Neutrophil (primary cell): ENCODE data around the gene CASKIN2.

ENCODE experiments used
- H3K27ac ChIP-seq: fragments of 200-600 bp; sonication (generic); 2 replicates; pipeline ENCODE4 v1.5.1; 2016; ENCODE audit warnings: mild to moderate bottlenecking, moderate library complexity
- H3K27me3 ChIP-seq: fragments of 200-600 bp; sonication (generic); 2 replicates; pipeline ENCODE4 v1.6.0; 2016; ENCODE audit warnings: mild to moderate bottlenecking
- H3K36me3 ChIP-seq: fragments of 200-600 bp; sonication (generic); 2 replicates; pipeline ENCODE4 v1.5.1; 2017
- H3K4me1 ChIP-seq, 2 experiments: fragments of 200-600 bp in 1 of 2; sonication (generic) in 1 of 2; 1 replicate in 1 of 2; 2 replicates in 1 of 2; pipeline versions ENCODE4 v1.5.1 to v1.6.1; 2013 to 2016; ENCODE audit warnings: low read depth in 1 of 2, low read length in 1 of 2, mild to moderate bottlenecking in 1 of 2, moderate library complexity in 1 of 2; ENCODE audit not compliant: control insufficient read depth in 1 of 2, insufficient read depth in 1 of 2
- H3K4me3 ChIP-seq, 2 experiments: fragments of 200-600 bp in 1 of 2; sonication (generic) in 1 of 2; 1 replicate in 1 of 2; 2 replicates in 1 of 2; pipeline ENCODE4 v1.5.1; 2013 to 2016; ENCODE audit warnings: low read depth in 1 of 2, low read length in 1 of 2, mild to moderate bottlenecking in 1 of 2, moderate library complexity in 1 of 2
- H3K9me3 ChIP-seq: fragments of 200-600 bp; sonication (generic); 2 replicates; pipeline ENCODE4 v1.5.1; 2016
- TF ChIP-seq, protein P1 (sequence below): fragments of 200-600 bp; sonication (generic); IDR thresholded peaks from 2 replicates; pipeline ENCODE4 v1.5.1; 2016; ENCODE audit warnings: antibody characterized with exemption

Gene CASKIN2

DNA sequence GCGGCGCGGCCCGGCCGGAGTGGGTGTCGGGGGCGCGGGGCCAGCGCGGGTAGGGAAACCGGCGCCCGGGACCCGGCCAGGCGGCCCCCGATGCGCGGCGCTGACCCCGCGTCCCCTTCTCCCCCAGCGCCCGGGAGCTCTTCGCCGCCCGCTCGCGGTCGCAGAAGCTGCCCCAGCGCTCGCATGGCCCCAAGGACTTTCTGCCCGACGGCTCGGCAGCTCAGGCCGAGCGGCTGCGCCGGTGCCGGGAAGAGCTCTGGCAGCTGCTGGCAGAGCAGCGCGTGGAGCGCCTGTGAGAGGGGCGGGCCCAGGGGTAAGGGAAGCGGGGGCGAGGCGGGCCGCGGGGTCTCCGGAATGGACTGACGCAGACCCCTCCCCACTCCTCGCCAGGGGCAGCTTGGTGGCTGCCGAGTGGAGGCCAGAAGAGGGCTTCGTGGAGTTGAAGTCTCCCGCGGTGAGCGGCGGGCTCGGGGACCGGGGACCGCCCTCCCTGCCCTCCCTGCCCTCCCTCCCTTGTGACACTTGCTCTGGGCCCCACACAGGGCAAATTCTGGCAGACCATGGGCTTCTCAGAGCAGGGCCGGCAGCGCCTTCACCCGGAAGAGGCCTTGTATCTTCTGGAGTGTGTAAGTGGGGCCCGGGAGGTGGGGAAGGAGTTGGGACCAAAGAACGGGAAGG is 1.4 kb upstream of the CASKIN2 start:
- peak overlapping the region; percentile 78 to 88 for H3K4me3 ChIP-seq
- H3K27ac ChIP-seq, result peak overlapping the region; percentile 5
- H3K9me3 ChIP-seq, result no peaks in the 10 kb centered on the region
- TF ChIP-seq, protein P1, sequence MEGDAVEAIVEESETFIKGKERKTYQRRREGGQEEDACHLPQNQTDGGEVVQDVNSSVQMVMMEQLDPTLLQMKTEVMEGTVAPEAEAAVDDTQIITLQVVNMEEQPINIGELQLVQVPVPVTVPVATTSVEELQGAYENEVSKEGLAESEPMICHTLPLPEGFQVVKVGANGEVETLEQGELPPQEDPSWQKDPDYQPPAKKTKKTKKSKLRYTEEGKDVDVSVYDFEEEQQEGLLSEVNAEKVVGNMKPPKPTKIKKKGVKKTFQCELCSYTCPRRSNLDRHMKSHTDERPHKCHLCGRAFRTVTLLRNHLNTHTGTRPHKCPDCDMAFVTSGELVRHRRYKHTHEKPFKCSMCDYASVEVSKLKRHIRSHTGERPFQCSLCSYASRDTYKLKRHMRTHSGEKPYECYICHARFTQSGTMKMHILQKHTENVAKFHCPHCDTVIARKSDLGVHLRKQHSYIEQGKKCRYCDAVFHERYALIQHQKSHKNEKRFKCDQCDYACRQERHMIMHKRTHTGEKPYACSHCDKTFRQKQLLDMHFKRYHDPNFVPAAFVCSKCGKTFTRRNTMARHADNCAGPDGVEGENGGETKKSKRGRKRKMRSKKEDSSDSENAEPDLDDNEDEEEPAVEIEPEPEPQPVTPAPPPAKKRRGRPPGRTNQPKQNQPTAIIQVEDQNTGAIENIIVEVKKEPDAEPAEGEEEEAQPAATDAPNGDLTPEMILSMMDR, result no peak
- H3K4me1 ChIP-seq, result peaks cover 20 to 27% of the 10 kb centered on the region in 2 experiments
- no peaks in the 10 kb centered on the region for H3K36me3 ChIP-seq
- H3K27me3 ChIP-seq, result peaks cover 63% of the 10 kb centered on the region

DNA sequence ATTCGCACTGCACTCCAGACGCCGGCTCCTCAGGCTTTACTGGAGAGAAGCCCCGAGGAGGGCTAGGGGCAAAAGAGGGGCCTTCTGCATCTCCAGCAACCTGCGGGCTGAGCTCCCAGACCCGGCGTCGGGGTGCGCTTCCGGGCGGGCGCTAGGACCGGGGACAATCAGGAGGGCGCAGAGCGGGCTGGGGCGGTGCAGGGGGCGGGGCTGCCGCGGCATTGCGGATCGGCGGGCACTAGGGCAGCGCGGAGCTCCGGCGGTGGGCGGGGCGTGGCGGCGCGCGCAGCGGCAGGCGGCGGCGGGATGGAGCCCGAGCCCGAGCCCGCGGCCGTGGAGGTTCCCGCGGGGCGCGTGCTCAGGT is 900 bp upstream of the CASKIN2 start, which contains the start of gene TSEN54:
TSEN54 (plus strand) TSS at position 274 of the 364 bp plus-strand sequence; CDS start at position 307, 33 bp downstream.
- Histone ChIP-seq H3K36me3 (no peaks in the 10 kb centered on the region), H3K27me3 (peaks cover 65% of the 10 kb centered on the region), H3K9me3 (no peaks in the 10 kb centered on the region), H3K4me1 (peaks cover 20 to 27% of the 10 kb centered on the region in 2 experiments), H3K4me3 (peak within 1 kb of the TSS; percentile 78 to 88), H3K27ac (peak within 1 kb of the TSS; percentile 32)
- TF ChIP-seq, protein P1, result no peak

DNA sequence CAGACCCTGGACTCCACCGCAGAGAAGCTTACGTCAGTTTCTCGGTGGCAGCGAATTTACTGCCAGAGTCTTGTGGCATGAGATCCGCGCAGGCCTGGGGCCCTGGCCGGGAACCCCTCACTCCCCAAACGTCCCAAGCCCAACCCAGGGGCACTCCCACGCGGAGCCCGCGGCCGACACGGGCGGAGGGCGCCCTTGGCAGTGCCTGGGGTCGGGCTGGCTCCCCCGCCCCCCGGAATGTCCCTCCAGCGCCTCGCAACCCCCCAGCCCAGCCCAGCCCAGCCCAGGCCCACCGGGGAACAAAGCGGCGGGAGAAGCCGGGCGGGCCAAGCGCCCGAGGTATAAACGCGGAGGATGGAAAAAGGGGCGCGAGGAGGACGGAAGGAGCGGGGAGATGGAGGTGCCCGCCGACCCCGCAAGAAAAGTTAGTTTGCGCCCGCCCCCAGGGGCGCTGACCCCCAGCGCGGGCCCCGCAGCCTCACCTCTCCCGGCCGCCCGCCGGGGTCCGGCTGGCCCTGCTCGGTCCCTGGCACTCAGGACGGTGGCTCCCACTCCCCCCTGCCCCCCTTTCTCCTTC is 330 bp downstream of the CASKIN2 start:
- Histone ChIP-seq H3K4me1 (peaks cover 20 to 27% of the 10 kb centered on the region in 2 experiments), H3K4me3 (peak overlapping the region in 1 of 2 experiments; percentile 76), H3K27ac (no peak overlapping the region), H3K36me3 (no peaks in the 10 kb centered on the region), H3K9me3 (no peaks in the 10 kb centered on the region), H3K27me3 (peaks cover 65% of the 10 kb centered on the region)
- TF ChIP-seq, protein P1, result no peak

DNA sequence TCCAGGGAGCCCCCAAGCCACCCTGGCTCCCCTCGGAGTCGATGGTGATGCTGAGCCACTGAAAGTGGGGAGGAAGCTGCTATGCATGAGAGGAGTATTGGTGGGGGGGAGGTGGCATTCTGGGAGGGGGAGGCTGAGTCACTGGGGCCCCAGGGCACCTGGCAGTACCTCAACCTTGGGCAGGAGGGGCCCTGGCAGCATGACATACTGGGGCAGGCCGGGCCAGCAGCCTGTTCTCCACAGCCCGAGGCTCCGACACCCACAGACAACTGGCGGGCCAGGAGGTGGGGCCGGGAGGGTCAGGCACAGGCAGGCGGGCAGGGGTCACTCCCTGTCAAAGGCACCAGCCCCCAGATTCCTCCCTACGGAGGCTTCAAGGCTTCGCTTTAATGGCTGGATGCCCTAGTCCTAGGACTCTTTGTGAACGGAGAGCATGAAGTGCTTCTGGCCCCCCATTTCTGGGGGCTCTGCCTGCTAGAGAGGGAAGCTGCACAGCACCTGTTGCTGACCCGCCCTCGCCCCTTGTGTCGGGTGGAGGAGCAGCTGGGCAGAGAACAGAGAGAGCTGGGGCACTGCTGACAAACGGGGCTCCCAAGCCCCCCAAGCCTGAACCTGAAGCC is 928 bp downstream of the CASKIN2 start:
- no peak overlapping the region for H3K27ac ChIP-seq
- H3K9me3 ChIP-seq, result no peaks in the 10 kb centered on the region
- H3K36me3 ChIP-seq, result no peaks in the 10 kb centered on the region
- peaks cover 20 to 27% of the 10 kb centered on the region in 2 experiments for H3K4me1 ChIP-seq
- TF ChIP-seq, protein P1, result no peak
- H3K4me3 ChIP-seq, result no peak overlapping the region
- H3K27me3 ChIP-seq, result peaks cover 65% of the 10 kb centered on the region

DNA sequence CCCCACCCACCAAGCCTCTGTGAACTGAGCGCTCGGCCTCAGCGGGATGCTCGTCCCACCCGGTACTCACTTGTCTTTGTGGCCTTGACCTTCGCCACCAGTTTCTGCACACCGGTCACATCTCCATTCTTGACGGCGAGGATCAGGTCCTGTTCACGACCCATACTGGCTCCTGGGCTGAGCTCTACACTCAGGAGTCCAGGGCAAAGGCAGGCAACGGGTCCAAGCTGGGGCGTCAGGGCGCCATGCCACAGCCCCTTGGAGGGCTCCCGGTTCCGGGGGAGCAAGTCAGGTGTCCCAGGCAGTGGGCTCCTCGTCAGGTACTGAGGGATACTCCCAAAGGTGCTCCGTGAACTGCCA is 1.7 kb downstream of the CASKIN2 start:
- no peaks in the 10 kb centered on the region for H3K9me3 ChIP-seq
- peaks cover 20 to 27% of the 10 kb centered on the region in 2 experiments for H3K4me1 ChIP-seq
- H3K4me3 ChIP-seq, result no peak overlapping the region
- peaks cover 65% of the 10 kb centered on the region for H3K27me3 ChIP-seq
- no peak overlapping the region for H3K27ac ChIP-seq
- no peaks in the 10 kb centered on the region for H3K36me3 ChIP-seq
- TF ChIP-seq, protein P1, result no peak
